Fibroblast of the aortic adventitia (primary cell): Measurements from ENCODE around the gene LIN28A. TPM values are rescaled to one million over a fixed set of nuclear protein-coding genes. Genes with fewer than 3 reads are reported as not detected.
A peak's percentile ranks its signal among the peaks of the same experiment; 100 is the strongest.

ENCODE experiments used
- DNase-seq: peaks from one replicate; pipeline ENCODE4 v3.0.0-alpha.2; 2010; ENCODE audit warnings: low read depth
- H3K4me3 ChIP-seq: 2 replicates; pipeline ENCODE4 v1.5.1; 2011; ENCODE audit warnings: low read depth, mild to moderate bottlenecking, control low read depth, low read length, moderate library complexity
- total RNA-seq: library from RNA; depleted of rRNA; stranded (reverse); fragments of >200 nt; gene quantifications from 2 replicates; pipeline ENCODE4 v1.2.3, GENCODE V29; 2012; ENCODE audit warnings: low replicate concordance
- TF ChIP-seq, protein P1 (sequence below): IDR thresholded peaks from 2 replicates; pipeline ENCODE4 v1.5.1; 2011; ENCODE audit warnings: mild to moderate bottlenecking, low read length, control low read depth, inconsistent platforms; ENCODE audit not compliant: insufficient read depth

LIN28A gene
- total RNA-seq, 1 donor, result not detected

DNA sequence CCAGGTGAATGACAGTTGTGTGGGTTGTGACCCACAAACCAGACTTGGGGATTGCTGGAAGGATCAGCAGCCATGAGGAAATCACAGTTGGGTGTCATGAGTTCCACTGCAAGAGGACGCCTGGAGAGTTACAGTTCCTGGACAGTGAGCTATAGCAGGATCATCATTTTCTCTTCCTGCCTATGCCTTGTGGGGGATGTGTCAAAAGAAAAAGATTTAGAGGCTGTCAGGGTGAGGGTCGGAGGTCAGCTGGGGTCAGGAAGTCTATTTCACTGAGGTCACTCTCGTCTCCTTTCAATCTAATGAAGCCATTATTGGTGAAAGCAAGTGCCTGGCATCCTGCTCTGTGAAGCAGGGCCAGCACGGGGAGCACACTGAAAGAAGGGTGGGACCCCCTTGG is 7.0 kb upstream of the LIN28A start:
- TF ChIP-seq, protein P1, sequence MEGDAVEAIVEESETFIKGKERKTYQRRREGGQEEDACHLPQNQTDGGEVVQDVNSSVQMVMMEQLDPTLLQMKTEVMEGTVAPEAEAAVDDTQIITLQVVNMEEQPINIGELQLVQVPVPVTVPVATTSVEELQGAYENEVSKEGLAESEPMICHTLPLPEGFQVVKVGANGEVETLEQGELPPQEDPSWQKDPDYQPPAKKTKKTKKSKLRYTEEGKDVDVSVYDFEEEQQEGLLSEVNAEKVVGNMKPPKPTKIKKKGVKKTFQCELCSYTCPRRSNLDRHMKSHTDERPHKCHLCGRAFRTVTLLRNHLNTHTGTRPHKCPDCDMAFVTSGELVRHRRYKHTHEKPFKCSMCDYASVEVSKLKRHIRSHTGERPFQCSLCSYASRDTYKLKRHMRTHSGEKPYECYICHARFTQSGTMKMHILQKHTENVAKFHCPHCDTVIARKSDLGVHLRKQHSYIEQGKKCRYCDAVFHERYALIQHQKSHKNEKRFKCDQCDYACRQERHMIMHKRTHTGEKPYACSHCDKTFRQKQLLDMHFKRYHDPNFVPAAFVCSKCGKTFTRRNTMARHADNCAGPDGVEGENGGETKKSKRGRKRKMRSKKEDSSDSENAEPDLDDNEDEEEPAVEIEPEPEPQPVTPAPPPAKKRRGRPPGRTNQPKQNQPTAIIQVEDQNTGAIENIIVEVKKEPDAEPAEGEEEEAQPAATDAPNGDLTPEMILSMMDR, result no peak
- DNase-seq, result no peak
- no peak overlapping the region for H3K4me3 ChIP-seq

DNA sequence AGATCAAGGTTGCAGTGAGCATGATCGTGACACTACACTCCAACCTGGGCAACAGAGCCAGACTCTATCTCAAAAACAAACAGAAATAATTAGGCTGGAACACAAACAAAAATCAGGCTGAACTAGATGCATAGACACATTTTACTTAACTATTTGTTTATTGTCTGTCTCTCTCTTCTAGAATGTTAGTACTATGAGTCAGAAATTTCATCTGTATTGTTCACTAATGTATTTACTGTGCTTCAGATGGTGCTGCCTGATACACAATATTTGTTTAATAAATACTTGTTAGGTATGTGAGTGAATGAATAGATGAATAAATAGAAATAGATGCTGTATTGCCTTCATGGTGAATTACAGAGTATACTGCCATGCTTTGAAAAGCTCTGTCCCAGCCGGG is 6.0 kb upstream of the LIN28A start:
- no peak for DNase-seq
- H3K4me3 ChIP-seq, result no peak overlapping the region
- TF ChIP-seq, protein P1, result no peak

DNA sequence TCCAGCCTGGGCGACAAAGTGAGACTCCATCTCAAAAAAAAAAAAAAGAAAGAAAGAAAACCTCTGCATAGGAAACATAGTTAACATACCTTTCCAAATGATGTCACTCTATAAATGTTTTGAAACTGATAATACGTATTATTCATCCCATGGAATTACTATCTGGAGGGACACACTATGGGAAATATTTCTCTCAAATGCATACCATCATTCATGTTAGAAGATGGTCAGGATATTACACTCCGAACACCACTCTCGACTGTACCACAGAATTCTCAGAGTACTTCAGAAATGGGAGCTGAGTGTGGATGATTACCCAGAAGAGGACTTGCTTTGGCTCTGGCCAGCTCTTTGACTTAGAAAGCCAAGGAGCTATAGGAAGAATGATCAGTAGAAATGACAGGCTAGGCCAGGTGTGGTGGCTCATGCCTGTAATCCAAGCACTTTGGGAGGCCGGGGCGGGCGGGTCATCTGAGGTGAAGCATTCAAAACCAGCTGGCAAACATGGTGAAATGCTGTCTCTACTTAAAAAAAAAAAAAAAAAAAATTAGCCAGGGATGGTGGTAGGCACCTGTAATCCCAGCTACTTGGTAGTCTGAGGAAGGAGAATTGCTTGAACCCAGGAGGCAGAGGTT is 5.2 kb upstream of the LIN28A start:
- H3K4me3 ChIP-seq, result no peak overlapping the region
- TF ChIP-seq, protein P1, result no peak
- peak; percentile 73 for DNase-seq

- peak; percentile 84 for DNase-seq
- H3K4me3 ChIP-seq, result no peak overlapping the region
- TF ChIP-seq, protein P1, result no peak
Measured at GRCh38 chr1:26408604-26409003, 2.0 kb upstream of the LIN28A start.

GRCh38 chr1:26409191-26409807 is 1.3 kb upstream of the LIN28A start:
- TF ChIP-seq, protein P1, result no peak
- H3K4me3 ChIP-seq, result no peak overlapping the region
- no peak for DNase-seq

- TF ChIP-seq, protein P1, result no peak
- H3K4me3 ChIP-seq, result no peak overlapping the region
- no peak for DNase-seq
Measured at GRCh38 chr1:26411624-26412074, 1.0 kb downstream of the LIN28A start.
